Breast epithelium (tissue), 4 donors: ENCODE results near the gene NET1. TPM values are rescaled to one million over a fixed set of nuclear protein-coding genes. Genes with fewer than 3 reads are reported as not detected.

ENCODE experiments used
- DNase-seq, 2 donors: peaks; one replicate each; pipeline ENCODE4 v3.0.0-alpha.2; 2019; ENCODE audit warnings: low spot score in 2 of 2
- H3K27ac ChIP-seq, 2 donors: fragments of 200-600 bp; sonication (generic) in 1 of 2; one replicate each; pipeline ENCODE4 v1.5.1; 2016 to 2019; ENCODE audit warnings: mild to moderate bottlenecking in 1 of 2
- H3K27me3 ChIP-seq, 2 donors: fragments of 200-600 bp; sonication (generic) in 1 of 2; one replicate each; pipeline versions ENCODE4 v1.5.1 to v1.6.0; 2017 to 2019; ENCODE audit warnings: control low read depth in 1 of 2, mild to moderate bottlenecking in 1 of 2
- H3K36me3 ChIP-seq: fragments of 200-600 bp; one replicate; pipeline ENCODE4 v1.5.1; 2019
- H3K4me1 ChIP-seq, 2 donors: fragments of 200-600 bp; sonication (generic); one replicate each; pipeline ENCODE4 v1.5.1; 2016 to 2019; ENCODE audit warnings: control low read depth in 1 of 2
- H3K4me3 ChIP-seq, 3 donors: fragments of 200-600 bp; sonication (generic); 1 replicate in 2 of 3; 2 replicates in 1 of 3; pipeline ENCODE4 v1.5.1; 2016 to 2019; ENCODE audit warnings: mild to moderate bottlenecking in 3 of 3, moderate library complexity in 2 of 3
- H3K9me3 ChIP-seq, 2 donors: fragments of 200-600 bp; sonication (generic) in 1 of 2; one replicate each; pipeline ENCODE4 v1.5.1; 2016 to 2019; ENCODE audit warnings: control low read depth in 1 of 2
- POLR2A ChIP-seq: fragments of 450-650 bp; IDR thresholded peaks from one replicate; pipeline ENCODE4 v1.6.1; 2016; ENCODE audit warnings: antibody characterized with exemption, mild to moderate bottlenecking, moderate library complexity
- POLR2AphosphoS5 ChIP-seq, 3 donors: sonication (generic); formaldehyde crosslinking; IDR thresholded peaks; one replicate each; pipeline ENCODE4 v1.6.1; 2017; ENCODE audit warnings: antibody characterized with exemption in 3 of 3
- intact Hi-C: fragments of 100-400 bp; cut with DNase I; formaldehyde crosslinking; loops from one replicate; pipeline ENCODE4 v1.15.1; 2023; ENCODE audit warnings: low total_unique reads
- total RNA-seq, 3 donors: library from RNA; depleted of rRNA; stranded (reverse); fragments of >200 nt; gene quantifications; one replicate each; pipeline ENCODE4 v1.1.0, GENCODE V29; 2016
- TF ChIP-seq, protein P1 (sequence below), 3 donors: fragments of 450-650 bp; IDR thresholded peaks; one replicate each; pipeline ENCODE4 v1.5.1; 2016 to 2017; ENCODE audit warnings: antibody characterized with exemption in 3 of 3, mild to moderate bottlenecking in 3 of 3, moderate library complexity in 3 of 3

The NET1 gene
- total RNA-seq, 3 donors from 2014 or later: 87.2 to 179 (median 145) TPM

DNA sequence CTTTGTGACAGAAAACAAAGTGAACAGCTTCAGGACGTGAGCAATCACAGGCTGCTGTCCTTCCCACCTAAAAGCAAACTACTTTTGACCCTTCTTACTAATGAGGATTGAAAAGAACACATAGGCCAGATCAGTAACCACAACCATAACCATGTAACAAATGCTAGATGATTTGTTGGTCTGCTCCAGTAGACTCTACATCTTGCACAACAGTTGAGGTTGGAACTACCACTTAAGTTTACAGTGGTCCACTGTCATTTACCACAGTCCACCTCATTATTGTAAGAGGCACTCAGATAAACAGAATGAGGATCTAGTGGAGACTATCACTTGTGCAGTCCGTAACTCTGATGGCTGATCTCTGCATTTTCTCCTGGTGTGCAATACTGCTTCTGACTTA lies 27.8 kb downstream of the NET1 start:
- Histone ChIP-seq H3K9me3 (no peaks in the 10 kb centered on the region), H3K27me3 (no peaks in the 10 kb centered on the region), H3K4me3 (no peak overlapping the region), H3K4me1 (no peaks in the 10 kb centered on the region), H3K27ac (no peak overlapping the region), H3K36me3 (no peaks in the 10 kb centered on the region)
- TF ChIP-seq, protein P1, sequence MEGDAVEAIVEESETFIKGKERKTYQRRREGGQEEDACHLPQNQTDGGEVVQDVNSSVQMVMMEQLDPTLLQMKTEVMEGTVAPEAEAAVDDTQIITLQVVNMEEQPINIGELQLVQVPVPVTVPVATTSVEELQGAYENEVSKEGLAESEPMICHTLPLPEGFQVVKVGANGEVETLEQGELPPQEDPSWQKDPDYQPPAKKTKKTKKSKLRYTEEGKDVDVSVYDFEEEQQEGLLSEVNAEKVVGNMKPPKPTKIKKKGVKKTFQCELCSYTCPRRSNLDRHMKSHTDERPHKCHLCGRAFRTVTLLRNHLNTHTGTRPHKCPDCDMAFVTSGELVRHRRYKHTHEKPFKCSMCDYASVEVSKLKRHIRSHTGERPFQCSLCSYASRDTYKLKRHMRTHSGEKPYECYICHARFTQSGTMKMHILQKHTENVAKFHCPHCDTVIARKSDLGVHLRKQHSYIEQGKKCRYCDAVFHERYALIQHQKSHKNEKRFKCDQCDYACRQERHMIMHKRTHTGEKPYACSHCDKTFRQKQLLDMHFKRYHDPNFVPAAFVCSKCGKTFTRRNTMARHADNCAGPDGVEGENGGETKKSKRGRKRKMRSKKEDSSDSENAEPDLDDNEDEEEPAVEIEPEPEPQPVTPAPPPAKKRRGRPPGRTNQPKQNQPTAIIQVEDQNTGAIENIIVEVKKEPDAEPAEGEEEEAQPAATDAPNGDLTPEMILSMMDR (IDR thresholded peaks at IDR 0.05): no peak
- no peak for TF ChIP-seq POLR2A
- TF ChIP-seq POLR2AphosphoS5 (IDR thresholded peaks at IDR 0.05): no peak
- DNase-seq: no peak
- intact Hi-C loops: loop anchor here (10.0 kb wide), 1 partner anchor 185 kb away; no protein-coding TSS in a partner anchor

- intact Hi-C loops: loop anchor here (10.0 kb wide), 1 partner anchor 184 kb away; no protein-coding TSS in a partner anchor
- no peak overlapping the region for H3K27ac ChIP-seq
- no peak for TF ChIP-seq POLR2A
- TF ChIP-seq, protein P1 (IDR thresholded peaks at IDR 0.05): no peak
- TF ChIP-seq POLR2AphosphoS5 (IDR thresholded peaks at IDR 0.05): no peak
- no peak overlapping the region for H3K4me3 ChIP-seq
- no peaks in the 10 kb centered on the region for H3K36me3 ChIP-seq
- no peaks in the 10 kb centered on the region for H3K9me3 ChIP-seq
- H3K27me3 ChIP-seq: no peaks in the 10 kb centered on the region
- no peak for DNase-seq
- no peaks in the 10 kb centered on the region for H3K4me1 ChIP-seq
Observed at GRCh38 chr10:5441106-5441505, 28.7 kb downstream of the NET1 start.

GRCh38 chr10:5442065-5442989 lies 30.0 kb downstream of the NET1 start:
- intact Hi-C loops: loop anchor here (10.0 kb wide), 1 partner anchor 182 kb away; no protein-coding TSS in a partner anchor
- no peak overlapping the region for H3K27ac ChIP-seq
- no peaks in the 10 kb centered on the region for H3K36me3 ChIP-seq
- H3K9me3 ChIP-seq: no peaks in the 10 kb centered on the region
- TF ChIP-seq, protein P1 (IDR thresholded peaks at IDR 0.05): peak; percentile 74 to 89 (median 85)
- TF ChIP-seq POLR2A: no peak
- no peak for DNase-seq
- H3K4me1 ChIP-seq: no peaks in the 10 kb centered on the region
- no peaks in the 10 kb centered on the region for H3K27me3 ChIP-seq
- no peak overlapping the region for H3K4me3 ChIP-seq

GRCh38 chr10:5442990-5443370 lies 30.6 kb downstream of the NET1 start:
- TF ChIP-seq, protein P1 (IDR thresholded peaks at IDR 0.05): no peak
- TF ChIP-seq POLR2A (no peak), POLR2AphosphoS5 (IDR thresholded peaks at IDR 0.05) (no peak)
- Histone ChIP-seq H3K36me3 (no peaks in the 10 kb centered on the region), H3K4me1 (no peaks in the 10 kb centered on the region), H3K9me3 (no peaks in the 10 kb centered on the region), H3K4me3 (no peak overlapping the region), H3K27me3 (no peaks in the 10 kb centered on the region), H3K27ac (no peak overlapping the region)
- no peak for DNase-seq
- intact Hi-C loops: loop anchor here (10.0 kb wide), 1 partner anchor 182 kb away; no protein-coding TSS in a partner anchor

- TF ChIP-seq POLR2AphosphoS5 (IDR thresholded peaks at IDR 0.05): no peak
- TF ChIP-seq POLR2A: no peak
- TF ChIP-seq, protein P1 (IDR thresholded peaks at IDR 0.05): no peak
- Histone ChIP-seq H3K4me1 (no peaks in the 10 kb centered on the region), H3K36me3 (no peaks in the 10 kb centered on the region), H3K27ac (no peak overlapping the region), H3K4me3 (no peak overlapping the region), H3K9me3 (no peaks in the 10 kb centered on the region), H3K27me3 (no peaks in the 10 kb centered on the region)
- DNase-seq: no peak
- intact Hi-C loops: loop anchor here (10.0 kb wide), 1 partner anchor 181 kb away; no protein-coding TSS in a partner anchor
Observed at GRCh38 chr10:5443429-5443828, 31.1 kb downstream of the NET1 start.
